T1000 (cell line): Measurements from ENCODE around the gene TCERG1L.

Experiments used
- DNase-seq: peaks from one replicate; lab custom pipeline; 2025; ENCODE audit warnings: mixed read lengths; lab: John Stamatoyannopoulos, UW

TCERG1L gene

GRCh38 chr10:131315344-131315743, 3.8 kb upstream of the TCERG1L start:
- DNase-seq = no peak

DNA sequence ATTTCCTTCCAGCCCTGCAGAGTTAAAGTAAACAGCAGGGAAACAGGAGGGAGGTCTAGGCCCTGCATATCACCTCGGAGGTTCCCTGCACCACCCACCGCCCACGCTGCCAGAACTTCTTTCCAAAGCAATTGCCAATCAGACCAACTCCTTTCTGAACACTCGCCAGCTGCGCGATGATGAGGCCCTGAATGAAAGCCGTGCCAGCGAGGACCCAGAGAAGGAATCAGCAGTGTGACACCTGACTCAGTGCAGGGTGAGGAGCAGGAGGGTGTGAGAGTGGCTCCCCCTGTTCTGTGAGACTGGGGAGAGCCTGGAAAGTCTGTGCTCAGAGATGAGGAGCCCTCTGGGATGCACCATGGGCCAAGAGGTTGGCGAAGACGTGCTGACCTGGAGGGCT, 3.3 kb upstream of the TCERG1L start:
- no peak for DNase-seq

DNA sequence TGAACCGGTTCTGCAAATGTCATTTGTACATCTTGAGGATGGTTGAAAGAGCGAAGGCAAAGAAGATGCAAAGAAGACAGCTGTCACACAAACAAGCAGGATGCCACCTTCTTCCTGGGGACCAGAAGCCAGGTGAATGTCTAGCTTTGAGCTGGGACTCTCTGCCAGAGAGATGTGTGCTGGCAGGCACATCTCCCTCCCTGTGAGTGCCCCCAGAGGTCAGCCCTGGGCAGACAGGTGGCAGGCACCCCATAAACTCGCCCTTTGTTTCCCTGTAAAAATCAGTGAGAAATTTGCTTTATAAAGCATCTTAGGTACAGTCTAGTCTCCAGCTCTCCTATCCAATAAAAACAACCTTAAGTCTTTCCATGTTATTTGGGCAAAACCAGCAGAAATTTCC, 2.6 kb upstream of the TCERG1L start:
- no peak for DNase-seq

GRCh38 chr10:131313377-131313776, 1.9 kb upstream of the TCERG1L start:
- DNase-seq = no peak

- DNase-seq = no peak
Observed at GRCh38 chr10:131312478-131312836, 936 bp upstream of the TCERG1L start.

GRCh38 chr10:131311402-131311660, 190 bp downstream of the TCERG1L start:
- no peak for DNase-seq

- DNase-seq = no peak
Observed at GRCh38 chr10:131310551-131311401, 745 bp downstream of the TCERG1L start.

- no peak for DNase-seq
Observed at GRCh38 chr10:131310142-131310541, 1.4 kb downstream of the TCERG1L start.

GRCh38 chr10:131300508-131300907, 11.0 kb downstream of the TCERG1L start:
- DNase-seq = no peak

DNA sequence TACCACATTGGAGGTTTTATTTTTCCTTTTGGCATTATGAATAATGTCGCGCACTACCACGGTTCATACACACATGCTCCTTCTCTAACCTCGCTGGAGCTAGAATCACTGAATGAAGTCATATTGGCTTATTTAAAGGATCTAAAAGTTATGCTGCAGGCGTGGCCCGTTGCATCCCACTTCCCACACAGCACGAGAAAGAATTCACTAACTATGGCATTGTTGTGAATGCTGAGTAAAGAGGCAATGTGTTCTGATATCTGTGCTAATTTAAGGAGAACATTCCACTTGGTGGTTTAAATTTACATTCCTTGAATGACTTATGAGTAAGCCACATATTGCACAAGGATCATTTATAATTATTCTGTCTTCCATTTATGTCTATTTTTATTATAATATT, 20.7 kb downstream of the TCERG1L start:
- no peak for DNase-seq

- no peak for DNase-seq
Observed at GRCh38 chr10:131288648-131289047, 22.9 kb downstream of the TCERG1L start.

DNA sequence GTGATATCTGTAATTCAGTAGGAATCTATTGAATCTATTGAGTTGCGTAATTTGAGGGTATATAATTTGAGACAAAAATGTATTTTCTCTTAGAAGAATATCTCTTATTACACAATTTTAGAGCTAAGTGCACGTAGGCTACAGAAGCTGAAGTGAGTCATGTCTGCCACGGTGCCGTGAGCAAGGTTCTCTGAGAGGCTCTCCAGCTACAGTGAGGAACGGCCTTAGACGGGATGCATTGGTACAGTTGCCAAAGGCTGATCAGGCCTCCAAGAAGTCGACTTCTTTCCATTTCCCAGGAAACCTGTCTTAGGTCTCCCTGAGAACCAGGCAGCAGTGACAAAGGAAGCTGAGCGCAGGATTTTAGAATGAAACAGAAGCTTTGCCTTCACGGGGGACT, 28.6 kb downstream of the TCERG1L start:
- no peak for DNase-seq

- DNase-seq = no peak
Observed at GRCh38 chr10:131280101-131280500, 31.4 kb downstream of the TCERG1L start.

DNA sequence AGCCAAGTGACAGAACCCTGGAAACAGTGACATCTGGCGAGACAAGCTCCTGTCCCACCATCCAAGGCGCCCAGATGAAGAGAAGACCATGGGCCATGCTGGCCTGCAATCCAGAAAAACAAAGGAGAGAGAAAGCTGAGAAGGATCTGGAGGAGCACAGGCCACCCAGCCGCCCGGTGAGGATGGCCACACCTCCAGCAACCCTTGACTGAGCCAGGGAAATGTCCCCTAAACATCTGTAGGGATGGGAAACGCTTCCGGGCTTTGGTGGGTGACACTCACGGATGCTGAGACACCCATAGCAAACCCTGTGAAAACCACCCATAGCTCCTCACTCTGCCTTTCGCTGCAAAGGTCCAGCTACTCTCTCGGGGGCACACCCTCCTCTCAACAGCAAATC, 32.0 kb downstream of the TCERG1L start:
- no peak for DNase-seq

GRCh38 chr10:131277969-131278368, 33.6 kb downstream of the TCERG1L start:
- DNase-seq = no peak

DNA sequence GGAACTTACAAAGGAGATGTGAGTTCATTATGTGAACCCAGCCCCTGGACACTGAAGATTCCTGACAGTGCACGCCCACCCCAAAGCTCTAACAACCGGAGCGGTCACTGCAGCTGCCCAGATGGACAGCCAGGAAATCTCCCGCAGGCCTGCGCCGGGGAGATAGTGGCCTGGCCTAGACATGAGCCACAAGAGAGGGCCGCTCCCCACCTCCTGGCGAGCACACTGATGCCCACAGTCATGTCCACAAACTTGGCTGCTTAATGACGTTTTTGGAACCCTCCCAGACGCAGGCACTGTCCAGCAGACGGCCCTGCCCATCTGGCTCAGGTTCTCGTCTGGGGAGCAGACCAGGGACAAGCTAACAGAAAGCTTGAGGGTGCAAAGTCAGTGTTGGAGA, 34.2 kb downstream of the TCERG1L start:
- no peak for DNase-seq

GRCh38 chr10:131275691-131276090, 35.8 kb downstream of the TCERG1L start:
- DNase-seq = no peak

DNA sequence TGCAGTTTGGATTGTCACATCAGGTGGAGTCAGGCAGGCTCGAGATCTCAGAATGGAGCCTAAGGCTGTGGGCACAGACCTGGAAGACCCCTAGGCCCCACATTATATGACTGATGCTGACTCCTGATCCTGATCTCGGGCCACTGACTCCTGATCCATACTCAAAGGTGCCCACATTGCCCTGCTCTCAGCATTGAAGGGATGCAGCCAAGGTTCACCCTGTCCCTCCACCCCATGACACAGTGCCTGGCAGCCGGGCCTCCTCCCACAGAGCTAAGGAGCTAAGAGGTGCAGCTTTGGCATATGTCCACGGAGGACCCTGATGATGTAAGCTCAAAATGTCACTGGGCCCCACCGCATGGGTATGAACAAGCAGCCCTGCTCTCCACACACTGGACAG, 36.6 kb downstream of the TCERG1L start:
- no peak for DNase-seq

DNA sequence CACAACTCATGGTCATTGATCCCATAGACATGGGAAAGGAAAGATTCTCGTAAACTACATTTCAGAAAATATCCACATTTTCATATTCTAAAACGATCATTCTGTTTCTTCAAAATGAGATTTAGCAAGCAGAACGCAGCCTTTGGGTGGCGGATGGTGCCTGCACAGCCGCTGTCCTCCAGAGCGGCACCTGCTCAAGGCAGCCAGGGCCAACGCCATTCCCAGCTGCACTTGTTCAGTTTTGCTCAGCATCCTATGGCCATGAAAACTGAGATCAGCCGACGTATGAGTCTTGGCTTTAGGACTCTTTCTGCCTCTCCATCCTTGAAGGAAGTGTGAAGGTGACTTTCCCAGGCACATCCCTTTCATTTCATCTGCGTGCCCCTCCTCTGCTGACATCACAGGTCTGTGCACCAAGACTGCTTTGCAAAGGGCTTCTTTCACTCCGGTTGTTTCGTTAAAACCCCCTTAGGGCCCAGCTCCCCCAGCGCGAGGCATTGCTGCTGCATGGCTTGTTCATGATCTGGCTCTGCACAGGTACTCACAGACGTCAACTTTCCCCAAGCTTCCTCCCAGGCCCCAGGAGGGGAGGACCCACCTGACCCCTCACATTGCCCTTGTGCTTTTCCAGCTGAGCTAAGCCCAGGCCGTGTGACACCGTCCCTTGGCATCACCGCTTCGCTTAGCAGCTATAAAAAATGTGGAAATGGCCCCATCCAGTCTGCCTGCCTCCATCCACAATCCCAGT, 37.2 kb downstream of the TCERG1L start:
- DNase-seq = no peak

- no peak for DNase-seq
Observed at GRCh38 chr10:131273476-131273875, 38.0 kb downstream of the TCERG1L start.

- no peak for DNase-seq
Observed at GRCh38 chr10:131272897-131273451, 38.5 kb downstream of the TCERG1L start.

GRCh38 chr10:131271966-131272365, 39.6 kb downstream of the TCERG1L start:
- no peak for DNase-seq

DNA sequence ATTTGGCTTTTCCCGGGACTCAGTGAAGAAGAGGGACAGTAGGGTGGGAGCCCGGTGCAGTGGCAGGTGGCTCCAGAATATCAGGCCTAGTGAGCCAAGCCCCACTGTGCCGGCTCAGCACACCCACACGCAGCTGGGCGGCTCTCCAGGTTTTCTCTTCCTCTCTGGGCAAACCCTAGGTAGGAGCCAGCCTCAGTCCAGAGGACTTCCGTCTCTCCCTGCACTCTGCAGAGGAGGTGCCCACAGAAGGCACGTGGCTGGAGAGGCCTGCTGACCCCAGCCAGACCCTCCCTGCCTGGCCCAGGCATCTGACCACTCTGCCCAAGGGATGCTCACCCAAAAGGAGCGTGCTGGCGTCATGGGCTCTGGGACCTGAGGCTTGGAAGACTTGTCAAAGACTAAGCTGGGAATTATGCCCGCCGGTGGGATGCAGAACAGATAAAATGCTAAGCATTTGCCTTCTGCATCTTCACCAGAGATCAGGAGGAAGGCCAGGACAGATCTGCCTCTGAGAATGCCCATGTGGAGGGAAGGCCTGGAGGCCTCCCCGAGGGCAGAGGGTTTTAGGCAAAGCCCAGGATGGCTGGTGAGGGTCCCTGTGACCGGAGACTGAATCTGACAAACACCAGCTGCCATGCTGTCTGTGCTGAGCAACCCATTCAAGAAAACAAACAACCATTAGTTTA, 40.2 kb downstream of the TCERG1L start:
- no peak for DNase-seq
